Measurements from ENCODE around the gene C1orf115.

GRCh38 chr1:220708936-220709801 lies 19.0 kb downstream of the C1orf115 start:
- TF ChIP-seq CTCF (IDR thresholded peaks at IDR 0.05), result no peak
- no peak for TF ChIP-seq POLR2AphosphoS5 (IDR thresholded peaks at IDR 0.05; ENCODE audit: low read depth, low read length)
- no peak for TF ChIP-seq ELF1 (IDR thresholded peaks at IDR 0.05)
- TF ChIP-seq EP300 (IDR thresholded peaks at IDR 0.05; ENCODE audit: borderline replicate concordance in 1 of 2, low read depth in 1 of 2, low read length in 1 of 2), result no peak
- no peak for TF ChIP-seq JUND (IDR thresholded peaks at IDR 0.05)
- no peak for TF ChIP-seq GABPA (IDR thresholded peaks at IDR 0.05; ENCODE audit: low read depth)
